Type B pancreatic cell (in vitro differentiated cells): ENCODE data around the gene TRIM66. TPM values are rescaled to one million over a fixed set of nuclear protein-coding genes. Genes with fewer than 3 reads are reported as not detected.

Experiments used
- DNase-seq: peaks from one replicate; pipeline ENCODE4 v3.0.0; 2021; ENCODE audit warnings: mixed read lengths; ENCODE audit not compliant: unreplicated experiment; ENCODE audit errors: extremely low spot score
- H3K27ac Mint-ChIP-seq: 2 replicates; pipeline ENCODE4 v1.8.0; 2021; ENCODE audit warnings: mild to moderate bottlenecking, mixed read lengths
- H3K27me3 Mint-ChIP-seq: 2 replicates; pipeline ENCODE4 v1.8.0; 2021; ENCODE audit warnings: mixed read lengths
- H3K36me3 Mint-ChIP-seq: 2 replicates; pipeline ENCODE4 v1.8.0; 2021; ENCODE audit warnings: mixed read lengths
- H3K4me1 Mint-ChIP-seq: one replicate; pipeline ENCODE4 v1.8.0; 2021; ENCODE audit warnings: mixed read lengths; ENCODE audit not compliant: unreplicated experiment
- H3K4me3 Mint-ChIP-seq: 2 replicates; pipeline ENCODE4 v1.8.0; 2021; ENCODE audit warnings: mild to moderate bottlenecking, mixed read lengths
- H3K9me3 Mint-ChIP-seq: 2 replicates; pipeline ENCODE4 v1.8.0; 2021; ENCODE audit warnings: mixed read lengths
- CTCF ChIP-seq: fragments of 200-600 bp; sonication (generic); conservative IDR thresholded peaks from 2 replicates; pipeline ENCODE4 v1.5.0; 2021; ENCODE audit warnings: antibody characterized with exemption, mild to moderate bottlenecking
- total RNA-seq: library from RNA; stranded (reverse); gene quantifications from 2 replicates; pipeline ENCODE4 v1.2.1, GENCODE V29; 2021; ENCODE audit warnings: low replicate concordance

The TRIM66 gene
- total RNA-seq, 1 donor from 2014 or later: 5.9 TPM

- Mint-ChIP-seq H3K27me3 (no peaks in the 10 kb centered on the region), H3K4me3 (peak overlapping the region; percentile 92), H3K4me1 (peaks cover 30% of the 10 kb centered on the region), H3K9me3 (peaks cover 5% of the 10 kb centered on the region), H3K27ac (peak overlapping the region; percentile 96), H3K36me3 (peaks cover 40% of the 10 kb centered on the region)
- DNase-seq: no peak
- no peak for TF ChIP-seq CTCF
Observed at GRCh38 chr11:8683115-8683807, 796 bp upstream of the TRIM66 start.

GRCh38 chr11:8681837-8682302 lies 595 bp downstream of the TRIM66 start:
- Mint-ChIP-seq H3K27me3 (no peaks in the 10 kb centered on the region), H3K27ac (peak overlapping the region; percentile 96), H3K4me3 (peak overlapping the region; percentile 92), H3K4me1 (peaks cover 25% of the 10 kb centered on the region), H3K9me3 (peaks cover 5% of the 10 kb centered on the region), H3K36me3 (peaks cover 34% of the 10 kb centered on the region)
- no peak for DNase-seq
- TF ChIP-seq CTCF: no peak

- peaks cover 16% of the 10 kb centered on the region for H3K36me3 Mint-ChIP-seq
- no peaks in the 10 kb centered on the region for H3K27me3 Mint-ChIP-seq
- TF ChIP-seq CTCF: no peak
- DNase-seq: no peak
- peaks cover 15% of the 10 kb centered on the region for H3K4me1 Mint-ChIP-seq
- no peak overlapping the region for H3K4me3 Mint-ChIP-seq
- H3K9me3 Mint-ChIP-seq: peaks cover 5% of the 10 kb centered on the region
- H3K27ac Mint-ChIP-seq: no peak overlapping the region
Observed at GRCh38 chr11:8679006-8679405, 3.5 kb downstream of the TRIM66 start.

GRCh38 chr11:8676458-8676857 lies 6.0 kb downstream of the TRIM66 start:
- H3K4me3 Mint-ChIP-seq: no peak overlapping the region
- H3K27me3 Mint-ChIP-seq: no peaks in the 10 kb centered on the region
- no peak for DNase-seq
- no peak overlapping the region for H3K27ac Mint-ChIP-seq
- H3K4me1 Mint-ChIP-seq: peaks cover 15% of the 10 kb centered on the region
- peaks cover 5% of the 10 kb centered on the region for H3K9me3 Mint-ChIP-seq
- peaks cover 9% of the 10 kb centered on the region for H3K36me3 Mint-ChIP-seq
- no peak for TF ChIP-seq CTCF

- H3K4me1 Mint-ChIP-seq: peaks cover 17% of the 10 kb centered on the region
- DNase-seq: no peak
- no peak overlapping the region for H3K27ac Mint-ChIP-seq
- H3K27me3 Mint-ChIP-seq: no peaks in the 10 kb centered on the region
- TF ChIP-seq CTCF: no peak
- H3K4me3 Mint-ChIP-seq: no peak overlapping the region
- no peaks in the 10 kb centered on the region for H3K36me3 Mint-ChIP-seq
- H3K9me3 Mint-ChIP-seq: no peaks in the 10 kb centered on the region
Observed at GRCh38 chr11:8674859-8675258, 7.6 kb downstream of the TRIM66 start.
